SK-N-SH treated with all-trans-retinoic acid at 6 μM for 48 hours (cell line): Measurements from ENCODE around the gene ACTR10.

Experiments used
- ATAC-seq: fragments of 200-7000 bp; cut with Tn5 transposase; 3 replicates; pipeline ENCODE4 v1.9.1; 2020; ENCODE audit warnings: mild to moderate bottlenecking, moderate library complexity
- BACH2 ChIP-seq: fragments of 250-450 bp; sonication (Bioruptor Pico); IDR thresholded peaks from 2 replicates; pipeline ENCODE4 v1.9.0; 2021; ENCODE audit warnings: mild to moderate bottlenecking, borderline replicate concordance
- CREB5 ChIP-seq: fragments of 250-450 bp; sonication (Bioruptor Pico); IDR thresholded peaks from 2 replicates; pipeline ENCODE4 v1.5.1; 2020; ENCODE audit warnings: low read depth, mild to moderate bottlenecking, moderate library complexity
- CSDC2 ChIP-seq: fragments of 250-450 bp; sonication (Bioruptor Pico); IDR thresholded peaks from 2 replicates; pipeline ENCODE4 v1.5.0; 2020; ENCODE audit warnings: mild to moderate bottlenecking, moderate library complexity
- CSRNP3 ChIP-seq: fragments of 250-450 bp; sonication (Bioruptor Pico); IDR thresholded peaks from 2 replicates; pipeline ENCODE4 v1.5.1; 2021; ENCODE audit warnings: mild to moderate bottlenecking, moderate library complexity
- ESRRG ChIP-seq: fragments of 250-450 bp; sonication (Bioruptor Pico); IDR thresholded peaks from 2 replicates; pipeline ENCODE4 v1.6.1; 2021; ENCODE audit warnings: mild to moderate bottlenecking
- GLIS3 ChIP-seq: fragments of 250-450 bp; sonication (Bioruptor Pico); IDR thresholded peaks from 2 replicates; pipeline ENCODE4 v1.5.0; 2020; ENCODE audit warnings: mild to moderate bottlenecking, moderate library complexity
- ISL1 ChIP-seq: fragments of 250-450 bp; sonication (Bioruptor Pico); IDR thresholded peaks from 2 replicates; pipeline ENCODE4 v2.1.2; 2022; ENCODE audit warnings: mild to moderate bottlenecking, moderate library complexity
- OSR1 ChIP-seq: fragments of 250-450 bp; sonication (Bioruptor Pico); IDR thresholded peaks from 2 replicates; pipeline ENCODE4 v1.8.0; 2022; ENCODE audit warnings: moderate library complexity, mild to moderate bottlenecking, inconsistent platforms
- RARB ChIP-seq: fragments of 250-450 bp; sonication (Bioruptor Pico); IDR thresholded peaks from 2 replicates; pipeline ENCODE4 v1.8.0; 2021; ENCODE audit warnings: mild to moderate bottlenecking, moderate library complexity
- SNAI2 ChIP-seq: fragments of 250-450 bp; sonication (Bioruptor Pico); IDR thresholded peaks from 2 replicates; pipeline ENCODE4 v1.5.0; 2020; ENCODE audit warnings: mild to moderate bottlenecking, moderate library complexity
- TCF4 ChIP-seq: fragments of 250-450 bp; sonication (Bioruptor Pico); IDR thresholded peaks from 2 replicates; pipeline ENCODE4 v1.8.0; 2021; ENCODE audit warnings: mild to moderate bottlenecking, moderate library complexity, borderline replicate concordance
- TOX ChIP-seq: fragments of 250-450 bp; sonication (Bioruptor Pico); IDR thresholded peaks from 2 replicates; pipeline ENCODE4 v1.8.0; 2021; ENCODE audit warnings: mild to moderate bottlenecking, moderate library complexity, borderline replicate concordance
- ZC3H10 ChIP-seq: fragments of 250-450 bp; sonication (Bioruptor Pico); IDR thresholded peaks from 2 replicates; pipeline ENCODE4 v1.5.1; 2021; ENCODE audit warnings: mild to moderate bottlenecking, moderate library complexity
- ZFP3 ChIP-seq: fragments of 250-450 bp; sonication (Bioruptor Pico); IDR thresholded peaks from 2 replicates; pipeline ENCODE4 v1.5.0; 2020; ENCODE audit warnings: mild to moderate bottlenecking, moderate library complexity
- ZFP30 ChIP-seq: fragments of 450-650 bp; formaldehyde crosslinking; IDR thresholded peaks from 2 replicates; pipeline ENCODE4 v1.5.0; 2022; ENCODE audit warnings: mild to moderate bottlenecking, moderate library complexity
- ZNF565 ChIP-seq: fragments of 450-650 bp; formaldehyde crosslinking; conservative IDR thresholded peaks from 2 replicates; pipeline ENCODE4 v1.5.0; 2020; ENCODE audit warnings: low read depth, mild to moderate bottlenecking, moderate library complexity
- ZNF70 ChIP-seq: fragments of 450-650 bp; formaldehyde crosslinking; IDR thresholded peaks from 2 replicates; pipeline ENCODE4 v1.5.0; 2020; ENCODE audit warnings: mild to moderate bottlenecking, moderate library complexity
- ZNF8 ChIP-seq: fragments of 450-650 bp; formaldehyde crosslinking; IDR thresholded peaks from 2 replicates; pipeline ENCODE4 v1.5.0; 2020; ENCODE audit warnings: mild to moderate bottlenecking, moderate library complexity
- TF ChIP-seq, protein P1 (sequence below): fragments of 250-450 bp; sonication (Bioruptor Pico); IDR thresholded peaks from 2 replicates; pipeline ENCODE4 v1.5.0; 2020; ENCODE audit warnings: mild to moderate bottlenecking, moderate library complexity
- TF ChIP-seq, protein P2 (sequence below): fragments of 250-450 bp; sonication (Bioruptor Pico); IDR thresholded peaks from 2 replicates; pipeline ENCODE4 v1.8.0; 2020; ENCODE audit warnings: mild to moderate bottlenecking, moderate library complexity, borderline replicate concordance
- TF ChIP-seq, protein P3 (sequence below): fragments of 250-450 bp; sonication (Bioruptor Pico); IDR thresholded peaks from 2 replicates; pipeline ENCODE4 v1.8.0; 2021; ENCODE audit warnings: low read depth, mild to moderate bottlenecking, moderate library complexity, borderline replicate concordance

ACTR10 gene

DNA sequence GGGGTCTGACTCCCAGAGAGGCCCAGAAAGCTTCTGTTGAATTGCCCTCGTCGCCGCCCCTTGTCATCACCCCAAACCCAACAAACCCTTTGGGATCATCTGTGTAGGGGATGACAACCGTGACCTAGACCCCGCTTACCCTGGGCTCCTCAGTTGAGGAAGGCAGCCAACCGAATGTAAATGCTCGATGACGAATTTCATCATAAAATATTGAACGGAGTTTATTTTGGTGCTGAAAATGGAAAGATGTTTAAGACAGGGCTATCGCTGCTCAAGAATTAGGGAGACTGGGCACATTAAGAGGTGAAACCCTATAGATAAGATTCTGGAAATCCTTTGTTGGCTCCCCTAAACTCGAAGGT is 512 bp downstream of the ACTR10 start (continued):
- TF ChIP-seq, protein P1, sequence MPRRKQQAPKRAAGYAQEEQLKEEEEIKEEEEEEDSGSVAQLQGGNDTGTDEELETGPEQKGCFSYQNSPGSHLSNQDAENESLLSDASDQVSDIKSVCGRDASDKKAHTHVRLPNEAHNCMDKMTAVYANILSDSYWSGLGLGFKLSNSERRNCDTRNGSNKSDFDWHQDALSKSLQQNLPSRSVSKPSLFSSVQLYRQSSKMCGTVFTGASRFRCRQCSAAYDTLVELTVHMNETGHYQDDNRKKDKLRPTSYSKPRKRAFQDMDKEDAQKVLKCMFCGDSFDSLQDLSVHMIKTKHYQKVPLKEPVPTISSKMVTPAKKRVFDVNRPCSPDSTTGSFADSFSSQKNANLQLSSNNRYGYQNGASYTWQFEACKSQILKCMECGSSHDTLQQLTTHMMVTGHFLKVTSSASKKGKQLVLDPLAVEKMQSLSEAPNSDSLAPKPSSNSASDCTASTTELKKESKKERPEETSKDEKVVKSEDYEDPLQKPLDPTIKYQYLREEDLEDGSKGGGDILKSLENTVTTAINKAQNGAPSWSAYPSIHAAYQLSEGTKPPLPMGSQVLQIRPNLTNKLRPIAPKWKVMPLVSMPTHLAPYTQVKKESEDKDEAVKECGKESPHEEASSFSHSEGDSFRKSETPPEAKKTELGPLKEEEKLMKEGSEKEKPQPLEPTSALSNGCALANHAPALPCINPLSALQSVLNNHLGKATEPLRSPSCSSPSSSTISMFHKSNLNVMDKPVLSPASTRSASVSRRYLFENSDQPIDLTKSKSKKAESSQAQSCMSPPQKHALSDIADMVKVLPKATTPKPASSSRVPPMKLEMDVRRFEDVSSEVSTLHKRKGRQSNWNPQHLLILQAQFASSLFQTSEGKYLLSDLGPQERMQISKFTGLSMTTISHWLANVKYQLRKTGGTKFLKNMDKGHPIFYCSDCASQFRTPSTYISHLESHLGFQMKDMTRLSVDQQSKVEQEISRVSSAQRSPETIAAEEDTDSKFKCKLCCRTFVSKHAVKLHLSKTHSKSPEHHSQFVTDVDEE (CRISPR knock-in tag): no peak
- TF ChIP-seq ZNF70 (CRISPR knock-in tag) (no peak), TCF4 (CRISPR knock-in tag) (no peak)
- TF ChIP-seq, all 23 proteins: peak for 0

DNA sequence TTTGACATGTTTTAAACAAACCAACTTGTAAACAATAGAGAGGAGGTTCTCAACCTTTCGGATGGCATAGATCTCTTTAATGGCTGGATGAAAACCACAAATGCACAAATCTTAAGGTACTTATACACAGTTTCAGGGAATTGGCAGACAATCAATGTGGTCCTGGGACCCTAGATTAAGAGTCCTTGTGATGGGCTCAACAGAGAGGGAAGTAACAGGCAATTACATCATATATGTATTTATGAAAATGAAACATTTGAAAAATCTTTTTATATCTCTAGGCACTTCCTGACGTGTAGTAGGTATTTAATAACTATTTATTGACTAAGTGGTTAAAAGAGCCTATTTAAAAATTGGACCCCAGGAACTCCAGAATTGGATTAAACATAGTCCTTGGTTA is 897 bp downstream of the ACTR10 start:
- ATAC-seq: no peak
- TF ChIP-seq, protein P2, sequence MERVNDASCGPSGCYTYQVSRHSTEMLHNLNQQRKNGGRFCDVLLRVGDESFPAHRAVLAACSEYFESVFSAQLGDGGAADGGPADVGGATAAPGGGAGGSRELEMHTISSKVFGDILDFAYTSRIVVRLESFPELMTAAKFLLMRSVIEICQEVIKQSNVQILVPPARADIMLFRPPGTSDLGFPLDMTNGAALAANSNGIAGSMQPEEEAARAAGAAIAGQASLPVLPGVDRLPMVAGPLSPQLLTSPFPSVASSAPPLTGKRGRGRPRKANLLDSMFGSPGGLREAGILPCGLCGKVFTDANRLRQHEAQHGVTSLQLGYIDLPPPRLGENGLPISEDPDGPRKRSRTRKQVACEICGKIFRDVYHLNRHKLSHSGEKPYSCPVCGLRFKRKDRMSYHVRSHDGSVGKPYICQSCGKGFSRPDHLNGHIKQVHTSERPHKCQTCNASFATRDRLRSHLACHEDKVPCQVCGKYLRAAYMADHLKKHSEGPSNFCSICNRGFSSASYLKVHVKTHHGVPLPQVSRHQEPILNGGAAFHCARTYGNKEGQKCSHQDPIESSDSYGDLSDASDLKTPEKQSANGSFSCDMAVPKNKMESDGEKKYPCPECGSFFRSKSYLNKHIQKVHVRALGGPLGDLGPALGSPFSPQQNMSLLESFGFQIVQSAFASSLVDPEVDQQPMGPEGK (CRISPR knock-in tag): no peak
- TF ChIP-seq BACH2 (CRISPR knock-in tag) (no peak), ESRRG (CRISPR knock-in tag) (no peak)

GRCh38 chr14:58213176-58213575 is 13.2 kb downstream of the ACTR10 start:
- no peak for ATAC-seq
- no peak for TF ChIP-seq RARB (CRISPR knock-in tag)
- no peak for TF ChIP-seq ZNF70 (CRISPR knock-in tag)
- no peak for TF ChIP-seq ZNF8 (CRISPR knock-in tag)
- TF ChIP-seq, protein P3, sequence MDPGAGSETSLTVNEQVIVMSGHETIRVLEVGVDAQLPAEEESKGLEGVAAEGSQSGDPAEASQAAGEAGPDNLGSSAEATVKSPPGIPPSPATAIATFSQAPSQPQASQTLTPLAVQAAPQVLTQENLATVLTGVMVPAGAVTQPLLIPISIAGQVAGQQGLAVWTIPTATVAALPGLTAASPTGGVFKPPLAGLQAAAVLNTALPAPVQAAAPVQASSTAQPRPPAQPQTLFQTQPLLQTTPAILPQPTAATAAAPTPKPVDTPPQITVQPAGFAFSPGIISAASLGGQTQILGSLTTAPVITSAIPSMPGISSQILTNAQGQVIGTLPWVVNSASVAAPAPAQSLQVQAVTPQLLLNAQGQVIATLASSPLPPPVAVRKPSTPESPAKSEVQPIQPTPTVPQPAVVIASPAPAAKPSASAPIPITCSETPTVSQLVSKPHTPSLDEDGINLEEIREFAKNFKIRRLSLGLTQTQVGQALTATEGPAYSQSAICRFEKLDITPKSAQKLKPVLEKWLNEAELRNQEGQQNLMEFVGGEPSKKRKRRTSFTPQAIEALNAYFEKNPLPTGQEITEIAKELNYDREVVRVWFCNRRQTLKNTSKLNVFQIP: no peak
- TF ChIP-seq SNAI2 (CRISPR knock-in tag): no peak
- TF ChIP-seq CREB5 (CRISPR knock-in tag): no peak
- TF ChIP-seq, protein P2 (CRISPR knock-in tag): no peak
- no peak for TF ChIP-seq GLIS3 (CRISPR knock-in tag)
- no peak for TF ChIP-seq TCF4 (CRISPR knock-in tag)
- TF ChIP-seq CSRNP3: no peak
- no peak for TF ChIP-seq ZFP30
- no peak for TF ChIP-seq ISL1 (CRISPR knock-in tag)
- TF ChIP-seq CSDC2 (CRISPR knock-in tag): no peak
- no peak for TF ChIP-seq OSR1
- TF ChIP-seq, protein P1 (CRISPR knock-in tag): no peak
- no peak for TF ChIP-seq BACH2 (CRISPR knock-in tag)
- TF ChIP-seq TOX (CRISPR knock-in tag): no peak
- TF ChIP-seq ZC3H10 (CRISPR knock-in tag): no peak
- no peak for TF ChIP-seq ZNF565 (CRISPR knock-in tag)
- no peak for TF ChIP-seq ZFP3 (CRISPR knock-in tag)
- TF ChIP-seq, all 23 proteins: peak for 0
